Fibroblast of skin of right quadriceps (primary cell): ENCODE measurements around the gene CCR5.

ENCODE experiments used
- DNase-seq: peaks from one replicate; pipeline ENCODE4 v3.0.0-alpha.2; 2013

Gene CCR5

GRCh38 chr3:46409739-46410489 is 39.2 kb downstream of the CCR5 start:
- DNase-seq = no peak

DNA sequence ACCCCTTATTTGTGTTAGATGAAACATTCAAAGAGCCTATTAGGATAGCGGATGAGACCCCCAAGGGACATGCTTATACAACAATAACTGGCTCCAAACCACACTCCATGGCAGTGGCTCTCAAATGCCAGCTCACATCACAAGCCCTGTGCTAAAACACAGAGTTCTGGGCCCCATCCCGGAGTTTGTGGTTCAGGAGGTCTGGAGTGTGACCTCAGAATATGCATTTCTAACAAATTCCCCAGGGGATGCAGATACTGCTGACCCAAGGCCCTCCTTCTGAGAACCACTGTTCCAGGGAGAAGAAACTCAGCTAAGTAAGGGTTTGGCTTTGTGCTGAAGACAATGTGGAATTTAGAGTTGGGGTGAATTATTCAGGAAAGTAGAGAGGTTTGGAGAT is 39.9 kb downstream of the CCR5 start:
- no peak for DNase-seq

DNA sequence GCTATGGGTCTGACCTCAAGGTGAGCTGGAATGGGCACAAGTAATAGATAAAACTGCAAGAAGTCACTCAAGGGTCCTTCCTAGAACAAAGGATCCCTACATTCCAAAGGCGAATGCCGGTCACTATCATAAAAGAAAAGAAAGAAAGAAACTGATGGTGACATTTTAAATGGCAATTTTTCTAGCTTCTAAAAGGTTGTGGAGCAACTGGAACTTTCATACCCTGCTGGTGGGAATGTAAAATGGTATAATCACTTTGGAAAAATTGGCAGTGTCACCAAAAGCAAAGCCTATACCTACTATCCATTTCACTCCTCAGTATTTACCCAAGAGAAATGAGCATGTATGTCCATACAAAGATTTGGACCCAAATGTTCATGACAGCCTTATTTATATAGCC is 40.5 kb downstream of the CCR5 start:
- DNase-seq = no peak

GRCh38 chr3:46412786-46413298 is 42.1 kb downstream of the CCR5 start:
- DNase-seq = no peak

GRCh38 chr3:46413951-46414350 is 43.2 kb downstream of the CCR5 start:
- DNase-seq = no peak

DNA sequence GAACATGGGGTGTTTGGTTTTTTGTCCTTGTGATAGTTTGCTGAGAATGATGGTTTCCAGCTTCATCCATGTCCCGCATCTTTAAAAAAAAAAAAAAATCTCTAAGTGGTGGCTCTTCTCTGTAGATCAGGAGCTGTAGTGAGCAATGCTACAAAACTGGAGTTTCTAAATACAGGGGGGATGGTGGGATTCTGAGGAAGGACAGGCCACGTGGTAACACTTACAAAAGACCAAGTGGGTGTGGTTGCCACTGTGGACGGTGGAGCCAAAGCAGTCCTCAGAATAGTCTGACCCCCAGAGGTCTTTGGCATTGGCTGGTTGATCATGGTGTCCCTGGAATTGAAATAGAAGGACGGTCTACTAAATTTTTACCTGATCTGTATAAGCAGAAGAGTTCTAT is 44.0 kb downstream of the CCR5 start:
- no peak for DNase-seq

DNA sequence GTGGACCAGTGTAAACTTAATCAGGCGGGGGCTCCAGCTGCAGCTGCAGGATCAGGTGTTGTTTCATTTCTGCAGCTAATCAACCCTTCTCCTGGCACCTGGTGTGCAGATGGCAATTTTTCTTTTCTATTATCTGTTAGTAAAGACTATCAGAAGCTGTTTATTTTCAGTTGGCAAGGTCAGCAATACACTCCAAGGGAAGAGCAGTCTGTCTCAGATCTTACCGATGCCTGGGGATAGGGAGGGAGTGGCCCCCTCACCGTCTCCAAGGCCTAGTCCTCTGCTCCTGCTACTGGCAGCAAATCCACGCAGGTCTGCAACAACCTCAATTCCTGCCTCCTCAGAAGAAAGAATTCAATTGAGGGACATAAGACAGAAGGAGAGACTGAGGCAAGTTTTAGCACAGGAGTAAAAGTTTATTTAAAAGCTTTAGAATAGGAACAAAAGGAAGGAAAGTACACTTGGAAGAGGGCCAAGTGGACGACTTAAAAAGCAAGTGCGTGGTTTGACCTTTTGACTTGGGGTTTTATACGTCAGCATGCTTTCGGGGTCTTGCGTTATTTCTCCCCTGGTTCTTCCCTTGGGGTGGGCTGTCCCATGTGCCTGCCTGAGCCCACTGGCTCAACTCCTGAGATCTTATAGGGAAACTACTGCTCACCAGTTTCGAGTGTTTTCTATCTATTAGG is 45.5 kb downstream of the CCR5 start:
- DNase-seq = no peak

GRCh38 chr3:46416811-46417510 is 46.2 kb downstream of the CCR5 start:
- DNase-seq = no peak

- DNase-seq = no peak
Observed at GRCh38 chr3:46417841-46418611, 47.3 kb downstream of the CCR5 start.

DNA sequence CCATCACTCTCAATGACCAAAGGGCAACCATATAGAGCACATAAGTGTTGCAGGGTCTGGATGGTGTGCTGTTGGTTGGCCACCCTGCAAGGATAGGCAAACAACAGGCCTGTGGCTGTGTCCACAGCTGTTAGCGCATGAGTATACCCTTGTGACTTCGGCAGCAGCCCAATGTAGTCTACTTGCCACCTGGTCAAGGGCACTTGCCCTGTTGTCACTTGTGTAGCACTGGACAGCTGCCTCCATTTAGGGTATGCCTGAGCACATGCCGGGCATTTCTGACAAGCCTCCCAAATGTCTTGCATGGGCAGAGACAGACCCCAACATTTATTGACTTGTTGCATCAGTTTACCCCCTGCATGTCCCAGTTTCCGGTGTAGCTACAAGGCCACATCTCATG is 49.1 kb downstream of the CCR5 start:
- no peak for DNase-seq

- DNase-seq = no peak
Observed at GRCh38 chr3:46420931-46421330, 50.2 kb downstream of the CCR5 start.

DNA sequence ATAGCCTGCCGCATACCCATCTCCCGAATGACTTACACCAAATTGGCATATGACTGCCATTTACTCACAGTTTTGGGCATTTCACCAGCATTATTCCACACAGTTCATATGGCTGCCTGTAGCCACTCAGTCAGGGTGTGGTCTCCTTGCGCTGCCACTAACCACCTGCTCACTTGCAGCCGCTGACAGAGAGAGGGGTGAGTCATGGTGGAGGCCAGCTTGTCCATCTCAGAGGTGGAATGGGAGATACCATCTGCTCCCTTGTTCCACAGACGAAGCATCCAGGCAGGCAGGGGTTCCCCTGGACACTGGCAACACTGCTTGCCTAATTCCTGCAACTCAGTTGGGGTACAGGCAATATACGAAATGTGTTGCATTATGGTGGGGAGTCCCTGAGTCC is 51.9 kb downstream of the CCR5 start:
- no peak for DNase-seq

GRCh38 chr3:46423588-46423987 is 52.8 kb downstream of the CCR5 start:
- no peak for DNase-seq
